Activated CD4-positive, alpha-beta T cell treated with anti-CD3 and anti-CD28 coated beads, Interleukin-2, Interleukin-4, amounts not matched to agents 100 ng/mL and 50 ng/mL, durations not matched to agents 16 hours and 8 hours (primary cell): ENCODE results near the gene PON1.

Experiments
- DNase-seq: peaks from one replicate; pipeline ENCODE4 v3.0.0-alpha.2; 2020; ENCODE audit warnings: low spot score

PON1 gene

DNA sequence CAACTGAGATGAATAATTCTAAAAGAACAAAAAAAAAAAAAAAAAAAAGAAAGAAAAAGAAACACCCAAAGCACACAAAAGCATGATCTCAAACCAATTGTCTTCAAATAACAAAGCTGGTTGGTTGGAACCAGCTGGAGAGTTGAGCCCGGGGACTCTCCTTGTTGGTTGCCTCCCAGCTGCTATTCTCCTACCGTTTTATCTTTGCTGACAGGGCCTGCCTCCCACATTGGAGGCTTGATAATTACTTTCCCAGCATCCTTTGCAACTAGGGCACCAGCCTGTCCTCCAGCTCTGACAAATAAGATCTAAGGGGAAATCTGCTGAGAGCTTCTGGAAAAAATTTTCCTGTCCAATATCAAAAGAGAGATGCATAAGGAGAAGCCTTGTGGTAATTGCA is 6.8 kb downstream of the PON1 start:
- DNase-seq, result no peak

DNA sequence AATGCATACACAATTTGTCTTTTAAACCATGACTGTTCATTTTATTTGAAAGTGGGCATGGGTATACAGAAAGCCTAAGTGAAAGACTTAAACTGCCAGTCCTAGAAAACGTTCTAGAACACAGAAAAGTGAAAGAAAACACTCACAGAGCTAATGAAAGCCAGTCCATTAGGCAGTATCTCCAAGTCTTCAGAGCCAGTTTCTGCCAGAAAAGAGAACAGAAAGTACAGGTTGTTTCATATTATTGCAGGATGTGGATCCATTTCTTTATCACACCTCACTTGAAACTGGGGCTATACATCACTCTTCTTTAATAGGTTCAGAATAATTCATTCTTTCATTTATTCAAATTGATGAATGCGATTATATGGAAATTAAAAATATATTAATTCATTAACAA is 7.7 kb downstream of the PON1 start:
- DNase-seq, result no peak

DNA sequence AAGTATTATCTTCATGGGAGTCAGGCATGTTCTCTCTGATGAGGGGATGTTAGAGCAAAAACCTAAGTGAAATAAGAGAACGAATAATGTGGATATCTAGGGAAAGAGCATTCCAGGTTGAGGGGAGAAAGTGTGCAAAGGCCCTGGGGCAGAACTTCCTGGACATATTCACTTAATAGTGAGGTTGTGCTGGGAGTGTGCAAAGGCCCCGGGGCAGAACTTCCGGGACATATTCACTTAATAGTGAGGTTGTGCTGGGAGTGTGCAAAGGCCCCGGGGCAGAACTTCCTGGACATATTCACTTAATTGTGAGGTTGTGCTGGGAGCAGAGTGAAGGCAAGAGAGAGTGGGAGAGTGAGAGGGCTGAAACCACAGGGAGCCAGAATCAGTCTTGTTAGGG is 11.8 kb downstream of the PON1 start:
- no peak for DNase-seq

DNA sequence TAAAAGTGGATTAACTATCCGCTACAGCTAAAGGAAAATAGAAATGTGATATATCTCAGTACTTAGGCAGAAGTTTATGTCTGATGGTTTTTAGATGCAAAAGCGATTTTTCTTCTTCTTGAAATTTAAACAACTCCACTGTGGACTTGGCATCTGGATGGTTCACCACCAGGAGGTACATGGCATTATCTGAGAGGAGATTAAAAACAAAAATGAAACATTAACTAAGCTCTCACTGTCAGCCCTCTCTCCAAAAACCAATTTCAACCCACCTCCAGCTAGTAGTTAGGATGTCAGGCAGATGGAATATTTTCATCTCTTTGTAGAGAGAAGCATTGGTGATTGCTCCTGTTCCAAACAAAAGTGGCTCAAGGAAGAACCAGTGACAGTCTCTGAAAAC is 12.9 kb downstream of the PON1 start:
- no peak for DNase-seq

DNA sequence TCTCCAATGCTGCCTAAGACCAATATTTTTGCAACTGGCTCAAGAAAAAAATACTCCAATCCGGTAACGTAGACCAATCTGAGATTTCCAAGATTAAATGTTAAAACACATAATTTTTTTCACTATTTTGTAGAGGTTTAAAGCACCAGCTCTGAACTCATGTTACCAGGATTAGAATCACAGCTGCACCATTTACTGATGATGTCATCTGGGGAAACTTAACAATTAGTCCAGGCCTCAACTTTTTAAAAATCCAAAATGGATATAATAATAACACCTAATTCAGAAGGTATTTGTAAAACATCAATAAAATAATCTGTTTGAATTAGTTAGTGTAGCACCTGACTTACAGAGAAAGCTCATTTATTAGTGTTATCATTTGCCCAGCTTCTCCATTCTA is 14.4 kb downstream of the PON1 start:
- no peak for DNase-seq

DNA sequence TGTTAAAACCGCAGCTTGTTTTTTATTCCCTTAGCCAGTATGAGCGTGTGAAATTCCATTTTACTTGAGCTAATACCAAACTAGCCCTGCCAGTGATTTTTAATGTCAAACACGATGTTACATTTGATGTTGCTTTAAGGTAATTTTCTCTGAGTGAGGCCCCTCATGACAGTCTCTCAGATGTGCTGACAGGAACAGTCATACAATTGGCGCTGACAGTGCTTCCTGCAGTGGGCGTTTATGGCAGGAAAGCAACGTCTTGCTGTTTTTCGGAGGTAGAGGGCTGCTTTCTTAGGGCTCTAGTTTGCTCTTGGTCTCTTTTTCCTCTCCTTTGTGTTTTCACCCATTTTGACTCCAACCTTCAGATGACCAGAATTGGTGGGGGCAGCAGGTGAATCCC is 19.3 kb downstream of the PON1 start:
- no peak for DNase-seq

DNA sequence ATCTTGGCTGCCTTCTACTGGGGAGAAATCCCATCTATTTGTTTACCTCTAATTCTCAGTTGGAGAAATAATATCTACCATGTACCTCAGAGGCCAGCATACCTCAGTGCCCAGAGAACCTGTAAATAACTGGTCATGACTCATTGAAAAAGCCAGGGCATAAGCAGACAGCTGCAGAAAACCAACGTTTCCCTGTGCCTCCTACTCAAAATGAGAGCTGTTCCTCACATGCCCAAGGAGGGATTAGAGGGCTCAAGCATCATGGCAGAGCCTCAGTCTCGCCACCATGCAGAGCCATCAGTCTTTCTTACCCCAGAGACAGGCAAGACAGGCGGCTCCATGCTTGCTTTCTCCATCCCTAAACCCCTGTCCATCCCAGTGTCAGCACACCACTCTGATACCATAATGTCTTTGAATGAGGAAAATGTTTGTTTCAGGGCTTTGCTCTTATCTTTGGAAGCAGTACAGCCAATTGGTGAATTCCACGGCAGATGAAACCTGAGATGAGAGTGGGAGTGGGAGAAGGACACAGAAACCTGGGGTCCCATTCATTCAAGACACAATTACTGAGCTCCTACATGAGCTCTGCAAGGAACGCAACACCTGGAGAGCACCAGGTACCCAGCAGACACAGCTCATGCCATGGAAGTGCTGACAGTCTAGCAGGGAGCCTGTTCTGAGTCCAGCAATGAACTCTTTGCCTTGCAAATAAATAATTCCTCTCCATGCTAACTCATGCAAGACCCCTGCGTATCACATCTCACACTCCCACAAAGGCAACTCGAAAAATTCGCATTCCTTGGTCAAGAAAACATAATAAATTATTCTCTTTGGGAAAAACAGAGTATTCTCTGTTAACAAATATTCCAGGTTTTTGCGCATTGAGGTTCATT is 21.1 kb downstream of the PON1 start:
- no peak for DNase-seq

DNA sequence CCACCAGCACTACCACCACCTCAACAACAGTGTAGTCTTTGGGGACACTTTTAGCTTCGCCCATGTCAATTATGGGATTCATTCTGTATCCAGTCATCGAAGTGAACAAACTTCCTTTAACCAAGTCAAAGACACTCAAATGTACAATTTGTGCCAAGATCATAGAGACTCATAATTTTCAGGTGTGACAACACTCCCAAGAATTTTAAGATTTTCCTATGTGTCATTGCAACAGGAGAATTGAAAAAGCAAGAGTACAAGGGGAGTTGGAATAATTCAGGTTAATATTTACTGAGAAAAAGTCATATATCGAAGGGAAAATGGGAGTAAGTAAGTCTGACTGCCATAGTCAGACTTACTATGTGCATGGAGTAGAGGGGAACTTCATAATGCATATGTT is 26.2 kb downstream of the PON1 start:
- no peak for DNase-seq

DNA sequence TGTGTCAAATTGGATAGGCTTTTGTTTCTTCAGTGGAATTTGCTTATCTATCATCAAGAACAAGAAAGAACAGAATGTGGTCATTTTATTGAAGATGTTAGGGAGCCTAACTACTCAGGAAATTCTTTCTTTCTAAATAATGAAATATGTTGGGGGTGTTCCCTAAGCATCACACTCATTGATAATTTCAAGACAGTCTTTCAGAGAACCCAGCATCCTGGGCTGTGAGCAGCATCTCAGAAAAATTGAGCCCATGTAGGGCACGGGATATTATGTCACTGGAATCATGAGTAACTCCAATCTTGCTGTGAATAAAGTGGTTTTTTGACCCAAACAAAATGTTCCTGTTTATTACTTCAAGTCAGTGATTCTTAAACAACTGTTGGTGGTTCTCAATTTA is 27.3 kb downstream of the PON1 start:
- no peak for DNase-seq

DNA sequence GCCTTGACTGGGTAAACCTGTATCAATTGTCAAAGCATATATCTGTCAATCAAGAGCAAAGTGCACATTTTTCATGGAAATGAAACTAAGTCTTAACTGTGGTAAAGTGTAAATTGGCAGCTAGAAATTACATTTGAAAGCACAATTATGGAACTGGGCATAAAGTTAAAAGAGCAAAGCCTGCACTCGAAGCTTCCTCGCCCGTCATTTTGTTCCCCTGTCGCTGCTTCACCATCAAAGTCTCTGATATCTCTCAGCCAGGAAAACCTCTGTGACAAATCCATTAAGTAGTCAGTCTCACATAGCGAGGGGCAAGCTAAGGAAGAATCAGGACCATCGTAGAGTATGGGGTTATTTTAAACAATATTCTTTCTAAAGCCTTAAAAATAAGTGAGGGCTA is 27.9 kb downstream of the PON1 start:
- no peak for DNase-seq

DNA sequence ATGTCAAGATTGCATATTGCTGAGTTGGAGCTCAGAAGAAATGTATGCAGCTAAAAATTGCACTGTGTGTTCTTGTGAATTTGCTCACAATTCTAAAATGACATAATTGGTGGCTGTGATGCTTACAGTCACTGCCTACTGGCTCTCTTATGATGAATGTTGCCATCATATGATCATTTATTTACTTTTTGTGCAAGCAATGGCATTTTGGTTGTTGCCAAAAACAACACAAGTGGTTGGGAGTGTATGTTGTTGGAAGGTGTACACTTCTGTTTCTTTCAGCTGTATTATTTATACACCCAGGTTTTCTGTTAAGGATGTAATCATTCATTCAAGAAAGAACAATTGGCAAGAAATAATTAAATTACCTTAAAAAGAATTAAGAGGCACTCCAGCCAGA is 28.9 kb downstream of the PON1 start:
- DNase-seq, result no peak

DNA sequence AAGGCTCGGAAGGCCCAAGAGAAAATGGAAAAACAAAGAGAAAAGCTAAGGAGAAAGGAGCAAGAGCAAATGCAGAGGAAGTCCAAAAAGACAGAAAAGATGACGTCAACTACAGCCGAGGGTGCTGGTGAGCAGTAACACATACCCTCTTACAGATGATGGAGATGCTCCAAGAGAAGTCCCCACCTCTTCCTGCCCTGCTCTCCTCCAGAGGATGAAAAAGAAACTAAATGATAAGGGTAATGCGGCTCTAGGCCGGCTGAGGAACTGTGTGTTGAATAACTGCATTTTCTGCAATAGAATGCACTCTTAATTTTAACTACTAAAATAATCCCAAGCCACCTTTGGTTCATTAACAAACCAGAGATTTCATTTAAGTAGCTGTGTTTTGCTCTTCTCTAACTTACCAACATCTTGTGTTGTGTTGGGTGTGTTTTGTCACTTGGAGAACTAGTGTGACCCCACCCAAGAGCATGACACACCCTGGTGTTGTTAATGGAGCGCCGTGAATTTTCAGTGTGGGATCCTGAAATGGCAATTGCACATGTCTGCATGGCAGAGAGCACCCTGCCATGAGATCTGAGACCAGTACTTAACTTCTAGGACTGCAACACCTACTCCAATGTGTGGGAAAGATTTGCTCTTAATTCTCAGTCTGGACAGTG is 34.0 kb downstream of the PON1 start:
- DNase-seq, result no peak

DNA sequence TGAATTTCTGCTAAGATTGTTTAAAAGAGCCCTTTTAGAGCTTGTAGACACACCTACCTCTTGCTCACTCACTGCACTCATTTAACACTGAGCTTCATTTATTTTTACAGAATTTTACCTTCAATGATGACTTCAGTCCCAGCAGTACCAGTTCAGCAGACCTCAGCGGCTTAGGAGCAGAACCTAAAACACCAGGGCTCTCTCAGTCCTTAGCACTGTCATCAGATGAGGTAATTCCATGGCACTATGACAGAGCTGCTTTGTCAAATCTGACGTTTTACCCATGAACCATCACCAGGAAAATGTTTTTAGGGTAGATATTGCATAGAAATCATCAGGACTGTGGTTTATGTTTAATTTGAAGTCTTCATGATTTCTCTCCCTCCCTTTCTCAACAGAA is 38.2 kb downstream of the PON1 start:
- no peak for DNase-seq

DNA sequence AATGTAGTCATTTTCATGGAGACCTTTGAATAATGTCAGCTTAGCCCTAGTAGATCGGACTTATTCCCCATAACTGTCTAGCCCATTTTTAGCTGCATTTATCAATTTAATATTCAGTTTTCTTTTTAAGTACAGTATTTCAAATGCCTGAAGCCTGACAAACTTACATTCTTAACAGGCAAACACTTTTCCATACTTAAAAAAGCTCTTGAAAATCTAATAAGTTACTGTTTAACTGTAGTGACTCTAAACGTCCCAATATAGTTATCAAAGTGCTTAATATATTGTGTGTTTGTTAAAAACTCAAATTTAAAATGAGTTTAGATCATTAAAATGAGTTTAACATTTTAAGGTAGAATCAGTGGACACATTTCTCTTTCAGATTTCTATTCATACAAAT is 44.9 kb downstream of the PON1 start:
- no peak for DNase-seq

DNA sequence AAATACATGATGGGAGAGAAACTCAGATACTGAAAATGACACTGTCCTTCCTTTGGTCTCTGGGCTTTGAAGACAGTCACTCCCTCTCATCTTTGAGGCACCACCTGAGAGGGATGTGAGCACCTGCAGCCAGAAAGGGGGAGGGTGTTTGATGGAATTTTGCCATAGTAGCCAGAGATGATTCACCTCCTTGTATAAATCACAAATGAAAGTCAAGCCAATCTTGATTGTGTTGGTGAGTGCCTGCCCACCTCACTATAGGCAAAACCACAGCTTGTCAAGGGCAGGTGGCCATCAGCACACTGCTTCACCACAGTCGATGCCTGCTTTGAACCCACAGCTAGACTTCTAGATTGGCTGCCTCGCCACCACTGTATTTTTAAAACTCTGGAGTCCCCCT is 48.2 kb downstream of the PON1 start:
- DNase-seq, result no peak

DNA sequence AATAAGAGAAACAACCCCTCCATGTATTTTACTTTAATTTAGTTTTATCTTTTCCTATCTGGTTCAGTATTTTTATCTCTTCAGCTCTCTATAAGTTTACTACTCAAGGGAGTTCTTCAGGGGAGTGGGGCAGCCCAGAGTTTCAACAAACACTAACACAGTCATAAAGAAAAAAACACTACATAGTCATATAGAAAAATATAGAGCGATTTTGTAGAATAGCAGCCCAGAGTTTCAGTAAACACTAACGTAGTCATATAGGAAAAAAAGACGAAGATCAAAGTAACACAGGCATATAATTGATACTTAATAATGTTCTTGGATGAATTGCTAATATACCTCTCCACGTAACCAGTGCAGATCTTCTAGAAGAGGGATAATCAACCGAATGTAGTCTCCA is 54.7 kb downstream of the PON1 start:
- DNase-seq, result peak; percentile 13

DNA sequence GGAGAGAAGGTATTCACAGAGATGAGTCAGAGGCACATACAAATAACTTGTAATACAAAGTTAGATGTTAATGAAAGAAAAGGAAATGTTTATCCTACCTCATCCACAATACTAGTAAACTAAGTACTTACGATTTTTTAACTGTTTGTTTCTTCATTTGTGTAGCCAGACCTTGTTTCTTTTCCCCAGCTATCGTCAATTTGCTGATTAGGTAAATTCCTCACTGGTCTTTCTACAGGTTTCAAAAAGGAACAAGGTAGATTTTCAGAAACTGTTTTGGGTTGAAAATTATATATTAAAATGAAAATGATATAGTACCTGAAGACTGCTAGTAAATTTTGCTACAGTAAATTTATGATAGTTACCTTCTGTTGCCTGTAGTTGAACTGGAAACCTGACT is 56.6 kb downstream of the PON1 start:
- DNase-seq, result no peak

DNA sequence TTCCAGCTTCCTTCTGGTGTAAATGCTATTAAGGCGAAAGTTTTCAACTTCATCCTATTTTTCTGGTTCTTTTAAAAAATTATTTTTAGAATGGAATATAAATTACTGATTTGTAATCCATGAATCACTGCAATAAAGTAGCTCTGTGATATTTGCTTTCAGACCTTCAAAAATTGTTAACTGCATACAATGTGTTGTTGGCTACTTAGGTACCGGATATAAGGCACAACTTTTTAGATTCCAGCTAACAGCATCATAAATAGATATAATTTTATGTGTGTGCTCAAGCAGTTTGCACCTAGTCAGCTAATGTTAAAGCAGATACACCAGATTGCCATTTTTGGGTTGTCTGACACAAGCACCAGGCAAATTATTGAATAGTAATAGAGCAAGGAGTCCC is 58.7 kb downstream of the PON1 start:
- no peak for DNase-seq

DNA sequence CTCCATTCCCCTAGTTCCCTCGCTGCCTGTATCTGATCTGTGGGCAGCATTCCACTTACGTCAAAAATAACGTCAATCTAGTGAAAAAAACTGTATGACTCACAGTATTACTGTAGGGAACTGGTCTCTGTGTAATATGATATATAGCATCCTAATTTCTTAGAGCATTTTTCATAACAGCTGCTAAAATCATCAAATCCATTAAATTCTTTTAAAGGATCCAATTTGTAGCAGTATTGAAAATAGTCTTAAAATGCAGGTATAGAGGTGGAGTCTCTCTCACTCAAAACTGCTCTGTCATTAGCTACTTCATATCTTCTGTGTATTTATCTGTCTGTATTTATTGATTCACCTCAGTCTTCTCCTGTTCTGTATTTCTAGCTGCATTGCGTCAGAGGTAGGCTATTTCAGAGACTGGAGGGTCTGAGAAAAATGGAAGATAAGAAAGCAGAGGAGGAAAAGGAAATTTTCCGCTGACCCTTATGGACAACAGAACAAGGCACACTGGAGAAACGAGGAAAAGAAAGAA is 59.9 kb downstream of the PON1 start:
- no peak for DNase-seq

DNA sequence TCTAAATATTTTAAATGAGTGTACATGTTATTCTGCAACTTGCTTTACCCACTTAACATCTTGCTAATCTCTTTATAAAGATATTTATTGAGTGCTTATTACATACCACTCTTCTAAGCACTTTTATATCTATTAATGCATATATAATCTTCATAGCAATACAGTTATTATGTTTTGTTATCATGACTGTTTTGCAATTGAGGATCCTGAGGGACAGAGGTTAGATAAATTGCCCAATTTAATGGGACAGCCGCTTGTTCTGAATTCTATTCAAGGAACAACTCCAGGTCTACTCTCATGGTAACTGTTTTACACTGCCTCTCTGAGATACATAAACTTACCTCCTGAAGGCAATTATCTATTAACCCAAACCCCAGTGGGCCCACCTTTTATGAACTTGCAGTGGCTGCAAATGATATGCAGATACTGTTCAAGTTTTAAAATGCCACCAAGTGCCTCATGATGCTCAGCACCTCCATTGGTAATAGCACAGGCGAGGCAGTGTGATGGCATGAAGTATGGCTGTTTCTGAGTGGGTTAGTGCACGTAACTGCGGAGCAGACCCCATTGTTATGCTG is 60.5 kb downstream of the PON1 start:
- DNase-seq, result no peak

DNA sequence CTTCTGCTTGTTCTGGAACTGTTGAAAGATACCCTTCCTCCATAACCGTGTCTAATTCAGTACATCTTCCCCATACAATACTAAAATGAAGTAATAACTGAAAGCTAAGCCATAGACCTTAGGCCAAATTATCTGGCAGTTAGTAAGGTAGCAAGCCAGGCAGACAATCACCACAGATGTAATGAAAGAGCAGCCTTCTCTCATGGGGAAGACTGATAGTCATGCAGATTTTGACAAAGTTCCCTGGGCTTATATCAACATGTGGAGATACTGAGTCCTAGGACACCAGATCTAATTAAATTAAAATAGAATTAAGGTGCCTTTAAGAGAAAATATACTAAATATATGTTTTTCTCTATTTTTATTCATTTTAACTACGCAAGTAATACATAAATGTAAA is 61.5 kb downstream of the PON1 start:
- no peak for DNase-seq

DNA sequence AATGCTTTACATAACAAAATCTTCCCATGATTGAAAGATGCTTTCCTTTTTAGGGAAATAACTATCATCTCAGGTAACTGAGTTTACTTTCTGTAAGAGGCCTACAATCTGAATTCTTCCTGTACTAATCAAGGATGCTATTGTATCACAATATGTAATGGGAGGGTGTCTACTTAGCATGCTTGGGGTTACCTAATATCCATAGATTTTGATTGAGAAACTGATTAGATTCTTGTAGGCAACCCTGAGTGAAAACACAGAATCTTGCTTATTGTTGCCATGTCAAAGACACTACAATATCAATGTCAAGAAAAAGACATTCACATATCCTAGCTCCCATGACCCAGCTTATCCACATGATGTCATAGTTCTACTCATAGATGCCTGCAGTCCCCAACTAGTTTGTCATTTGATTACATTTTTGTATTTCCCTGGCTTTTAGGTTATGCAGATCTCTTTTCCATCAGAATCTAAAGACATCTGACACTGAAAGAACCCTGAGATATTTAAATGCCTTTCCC is 62.4 kb downstream of the PON1 start:
- DNase-seq, result no peak

DNA sequence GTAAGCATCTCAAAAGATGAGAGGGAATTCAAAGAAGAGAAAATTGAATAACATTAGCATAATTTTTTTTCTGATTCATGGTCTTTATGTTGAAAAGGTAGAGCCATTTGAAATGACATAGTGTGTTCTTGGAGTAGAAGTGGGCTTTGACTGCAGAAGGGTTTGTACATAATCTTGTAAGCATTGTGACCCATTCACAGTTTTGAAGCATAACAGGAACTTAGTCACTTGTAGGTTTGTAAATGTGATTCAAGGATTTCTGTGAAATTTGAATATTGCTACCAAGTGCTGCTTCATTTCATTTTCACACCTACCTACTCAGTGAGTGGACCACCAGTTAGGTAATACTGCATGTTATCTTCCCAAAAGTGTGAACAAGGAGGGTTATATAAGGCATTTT is 68.6 kb downstream of the PON1 start:
- DNase-seq, result no peak
